Spleen (tissue), 11 donors: ENCODE data around the gene SLC22A12. TPM values are rescaled to one million over a fixed set of nuclear protein-coding genes. Genes with fewer than 3 reads are reported as not detected.

ENCODE experiments used
- DNase-seq: peaks from one replicate; pipeline ENCODE4 v3.0.0-alpha.2; 2020
- H3K27ac ChIP-seq, 8 donors: fragments of 200-600 bp; sonication (generic) in 7 of 8; 1 replicate in 4 of 8; 2 replicates in 4 of 8; pipeline versions ENCODE4 v1.5.0 to v1.8.0; 2016 to 2021; ENCODE audit warnings: inconsistent platforms in 4 of 8, mild to moderate bottlenecking in 4 of 8, moderate library complexity in 1 of 8
- H3K27me3 ChIP-seq, 7 donors: fragments of 200-600 bp; sonication (generic) in 6 of 7; replicated peaks in 1 of 7; 1 replicate in 4 of 7; 2 replicates in 3 of 7; pipeline versions ENCODE4 v1.5.0 to v1.8.0; 2016 to 2021; ENCODE audit warnings: inconsistent platforms in 3 of 7, mild to moderate bottlenecking in 1 of 7
- H3K36me3 ChIP-seq, 6 donors: fragments of 200-600 bp; sonication (generic) in 5 of 6; 1 replicate in 4 of 6; 2 replicates in 2 of 6; pipeline versions ENCODE4 v1.5.0 to v1.8.0; 2016 to 2021; ENCODE audit warnings: inconsistent platforms in 2 of 6
- H3K4me1 ChIP-seq, 6 donors: fragments of 200-600 bp; sonication (generic) in 5 of 6; 1 replicate in 3 of 6; 2 replicates in 3 of 6; pipeline versions ENCODE4 v1.5.0 to v1.8.0; 2016 to 2021; ENCODE audit warnings: inconsistent platforms in 3 of 6
- H3K4me3 ChIP-seq, 8 donors: fragments of 200-600 bp; sonication (generic) in 7 of 8; 1 replicate in 4 of 8; 2 replicates in 4 of 8; pipeline versions ENCODE4 v1.5.0 to v1.8.0; 2016 to 2021; ENCODE audit warnings: inconsistent platforms in 4 of 8, mild to moderate bottlenecking in 4 of 8, moderate library complexity in 2 of 8
- H3K9me3 ChIP-seq, 8 donors: fragments of 200-600 bp; sonication (generic) in 7 of 8; 1 replicate in 4 of 8; 2 replicates in 4 of 8; pipeline versions ENCODE4 v1.5.0 to v1.8.0; 2016 to 2021; ENCODE audit warnings: inconsistent platforms in 4 of 8
- CTCF ChIP-seq, 11 experiments: fragments of 200-600 bp in 7 of 11; fragments of 450-650 bp in 4 of 11; sonication (generic) in 4 of 11; IDR thresholded peaks in 8 of 11; conservative IDR thresholded peaks in 3 of 11; 1 replicate in 7 of 11; 2 replicates in 4 of 11; pipeline versions ENCODE4 v1.4.0 to v1.8.0; 2016 to 2021; ENCODE audit warnings: antibody characterized with exemption in 11 of 11, inconsistent platforms in 4 of 11, mild to moderate bottlenecking in 1 of 11
- POLR2A ChIP-seq, 3 donors: fragments of 450-650 bp; IDR thresholded peaks; one replicate each; pipeline ENCODE4 v1.5.1; 2017; ENCODE audit warnings: antibody characterized with exemption in 3 of 3, mild to moderate bottlenecking in 1 of 3
- POLR2AphosphoS5 ChIP-seq, 3 donors: sonication (generic); formaldehyde crosslinking; IDR thresholded peaks; one replicate each; pipeline ENCODE4 v1.5.1; 2017; ENCODE audit warnings: antibody characterized with exemption in 3 of 3
- WGBS, 5 donors: extraction: QIAGEN DNeasy Blood & Tissue Kit in 3 of 5; methylation state at CpG; one replicate each; pipeline versions ENCODE4 v1.1.5 to v1.1.7; 2013 to 2018; 5-methylcytosine and 5-hydroxymethylcytosine counted together
- intact Hi-C: fragments of 100-400 bp; cut with DNase I; formaldehyde crosslinking; loops from one replicate; pipeline ENCODE4 v1.15.0; 2023; ENCODE audit warnings: low total_unique reads
- polyA plus RNA-seq, 3 donors: library from polyadenylated mRNA; stranded (reverse); fragments of 200-250 nt; gene quantifications; one replicate each; pipeline ENCODE4 v1.2.1, GENCODE V29; 2013
- total RNA-seq, 7 donors: library from RNA; depleted of rRNA in 3 of 7; stranded (reverse); fragments of >200 nt in 3 of 7; fragmentation: NEBNext Ultra II Directional in 4 of 7; extraction: Animal tissue kit (Norgen Biotek cat#: 25700) in 4 of 7; gene quantifications; one replicate each; pipeline versions ENCODE4 v1.1.0 to v1.2.1, GENCODE V29; 2016 to 2021
- donor health status: healthy with polysubstance abuse.
- donor health status: DM: no; HTN: no; CAD: no; lungs with moderate emphysema.
- donor health status: DM: no; HTN: no; CAD: no.
- donor health status: Bipolar disorder and iron deficiency.
- donor health status: healthy.
- donor health status: DM: no; HTN: no; CAD: no.
- donor health status: DM: yes; HTN: yes; CAD: no.

The SLC22A12 gene
- total and polyA plus RNA-seq, 10 donors, result not detected

- TF ChIP-seq POLR2A (IDR thresholded peaks at IDR 0.05) (no peak), CTCF (IDR thresholded peaks at IDR 0.05 in 8 of 11, conservative IDR thresholded peaks at IDR 0.05 in 3 of 11) (no peak), POLR2AphosphoS5 (IDR thresholded peaks at IDR 0.05) (no peak)
- H3K27ac ChIP-seq, result no peak overlapping the region
- WGBS, 5 donors, result 73 to 86% (median 75%) methylated on average over 21 to 23 of the region's 23 CpGs
- intact Hi-C loops, result no loop called here
- H3K4me1 ChIP-seq, result peaks cover 0 to 13% (median 7%) of the 10 kb centered on the region in 6 donors
- no peak overlapping the region for H3K4me3 ChIP-seq
- DNase-seq, result no peak
- no peaks in the 10 kb centered on the region for H3K36me3 ChIP-seq
- peaks cover 0 to 15% (median 0%) of the 10 kb centered on the region in 7 donors for H3K27me3 ChIP-seq
- H3K9me3 ChIP-seq, result no peaks in the 10 kb centered on the region
Observed at GRCh38 chr11:64606796-64607380, 15.9 kb downstream of the SLC22A12 start.

- no peak for DNase-seq
- peaks cover 0 to 15% (median 0%) of the 10 kb centered on the region in 7 donors for H3K27me3 ChIP-seq
- intact Hi-C loops, result no loop called here
Observed at GRCh38 chr11:64607381-64607985, 16.5 kb downstream of the SLC22A12 start.

GRCh38 chr11:64608046-64608445, 17.0 kb downstream of the SLC22A12 start:
- 70 to 88% (median 79%) methylated on average over 18 of the region's 18 CpGs for WGBS, 5 donors
- H3K36me3 ChIP-seq, result no peaks in the 10 kb centered on the region
- no peak for DNase-seq
- no peak for TF ChIP-seq CTCF (IDR thresholded peaks at IDR 0.05 in 8 of 11, conservative IDR thresholded peaks at IDR 0.05 in 3 of 11)
- TF ChIP-seq POLR2A (IDR thresholded peaks at IDR 0.05), result no peak
- no peak for TF ChIP-seq POLR2AphosphoS5 (IDR thresholded peaks at IDR 0.05)
- intact Hi-C loops, result no loop called here
- peak overlapping the region in 2 of 8 donors; percentile 1 to 3 for H3K4me3 ChIP-seq
- H3K27me3 ChIP-seq, result peaks cover 0 to 15% (median 0%) of the 10 kb centered on the region in 7 donors
- H3K27ac ChIP-seq, result no peak overlapping the region
- no peaks in the 10 kb centered on the region for H3K9me3 ChIP-seq
- peaks cover 0 to 18% (median 9%) of the 10 kb centered on the region in 6 donors for H3K4me1 ChIP-seq

More at GRCh38 chr11:64607381-64607985, 16.5 kb downstream of the SLC22A12 start:
- no peaks in the 10 kb centered on the region for H3K36me3 ChIP-seq
- no peak for TF ChIP-seq POLR2AphosphoS5 (IDR thresholded peaks at IDR 0.05)
- TF ChIP-seq CTCF (IDR thresholded peaks at IDR 0.05 in 8 of 11, conservative IDR thresholded peaks at IDR 0.05 in 3 of 11), result no peak
- no peak for TF ChIP-seq POLR2A (IDR thresholded peaks at IDR 0.05)
- no peaks in the 10 kb centered on the region for H3K9me3 ChIP-seq
- no peak overlapping the region for H3K27ac ChIP-seq
- 90 to 94% (median 92%) methylated on average over 48 to 55 of the region's 55 CpGs for WGBS, 5 donors
- H3K4me3 ChIP-seq, result no peak overlapping the region
- H3K4me1 ChIP-seq, result peaks cover 0 to 18% (median 9%) of the 10 kb centered on the region in 6 donors

GRCh38 chr11:64608636-64609035, 17.6 kb downstream of the SLC22A12 start:
- H3K4me3 ChIP-seq, result peak overlapping the region in 1 of 8 donors; percentile 3
- H3K36me3 ChIP-seq, result no peaks in the 10 kb centered on the region
- intact Hi-C loops, result no loop called here
- peaks cover 0 to 18% (median 9%) of the 10 kb centered on the region in 6 donors for H3K4me1 ChIP-seq
- no peak for TF ChIP-seq POLR2A (IDR thresholded peaks at IDR 0.05)
- peak in 1 of 3 donors; percentile 7 for TF ChIP-seq POLR2AphosphoS5 (IDR thresholded peaks at IDR 0.05)
- H3K27me3 ChIP-seq, result peaks cover 0 to 15% (median 0%) of the 10 kb centered on the region in 7 donors
- H3K27ac ChIP-seq, result no peak overlapping the region
- H3K9me3 ChIP-seq, result no peaks in the 10 kb centered on the region
- DNase-seq, result no peak
- 80 to 86% (median 81%) methylated on average over 12 of the region's 12 CpGs for WGBS, 5 donors
